WTC11 (cell line): ENCODE measurements around the gene MYCBP2.

Experiments
- CREB1 ChIP-seq: sonication (generic); formaldehyde crosslinking; IDR thresholded peaks from 2 replicates; pipeline ENCODE4 v1.8.0; 2023; ENCODE audit warnings: mild to moderate bottlenecking, missing genetic modification reagents
- CTCF ChIP-seq: fragments of 200-600 bp; IDR thresholded peaks from 2 replicates; pipeline ENCODE4 v1.8.0; 2022; ENCODE audit warnings: antibody characterized with exemption
- E2F1 ChIP-seq: sonication (generic); formaldehyde crosslinking; IDR thresholded peaks from 2 replicates; pipeline ENCODE4 v1.8.0; 2022; ENCODE audit warnings: mild to moderate bottlenecking, missing genetic modification reagents
- JUN ChIP-seq: sonication (generic); formaldehyde crosslinking; IDR thresholded peaks from 2 replicates; pipeline ENCODE4 v1.8.0; 2023; ENCODE audit warnings: mild to moderate bottlenecking, missing genetic modification reagents
- KAT7 ChIP-seq: sonication (generic); formaldehyde crosslinking; IDR thresholded peaks from 2 replicates; pipeline ENCODE4 v1.8.1; 2023; ENCODE audit warnings: missing genetic modification reagents, mild to moderate bottlenecking, borderline replicate concordance
- MAX ChIP-seq: sonication (generic); formaldehyde crosslinking; IDR thresholded peaks from 2 replicates; pipeline ENCODE4 v1.8.0; 2022; ENCODE audit warnings: mild to moderate bottlenecking, missing genetic modification reagents
- MYBL2 ChIP-seq: sonication (generic); formaldehyde crosslinking; IDR thresholded peaks from 2 replicates; pipeline ENCODE4 v1.8.1; 2023; ENCODE audit warnings: mild to moderate bottlenecking, moderate library complexity, missing genetic modification reagents
- NR1H2 ChIP-seq: sonication (generic); formaldehyde crosslinking; IDR thresholded peaks from 2 replicates; pipeline ENCODE4 v1.9.0; 2021; ENCODE audit warnings: mild to moderate bottlenecking, moderate library complexity, missing genetic modification reagents
- PREB ChIP-seq: sonication (generic); formaldehyde crosslinking; IDR thresholded peaks from 2 replicates; pipeline ENCODE4 v1.8.1; 2022; ENCODE audit warnings: mild to moderate bottlenecking, missing genetic modification reagents, moderate library complexity, borderline replicate concordance
- SP1 ChIP-seq: sonication (generic); formaldehyde crosslinking; conservative IDR thresholded peaks from 2 replicates; pipeline ENCODE4 v1.8.1; 2022; ENCODE audit warnings: missing genetic modification reagents
- STAT6 ChIP-seq: sonication (generic); formaldehyde crosslinking; conservative IDR thresholded peaks from 2 replicates; pipeline ENCODE4 v1.8.1; 2023; ENCODE audit warnings: mild to moderate bottlenecking, low read depth, missing genetic modification reagents, moderate library complexity
- ZNF121 ChIP-seq: sonication (generic); formaldehyde crosslinking; IDR thresholded peaks from 2 replicates; pipeline ENCODE4 v1.8.0; 2023; ENCODE audit warnings: missing genetic modification reagents
- ZNF512 ChIP-seq: sonication (generic); formaldehyde crosslinking; IDR thresholded peaks from 2 replicates; pipeline ENCODE4 v1.8.1; 2022; ENCODE audit warnings: missing genetic modification reagents, borderline replicate concordance

GRCh38 chr13:77230560-77230959 lies 96.3 kb downstream of the MYCBP2 start:
- TF ChIP-seq CTCF (no peak), ZNF121 (CRISPR knock-in tag) (no peak), SP1 (CRISPR knock-in tag) (no peak), STAT6 (no peak), NR1H2 (no peak), MAX (CRISPR knock-in tag) (no peak), KAT7 (CRISPR knock-in tag) (no peak), CREB1 (CRISPR knock-in tag) (no peak), E2F1 (no peak), JUN (CRISPR knock-in tag) (no peak), ZNF512 (no peak), PREB (CRISPR knock-in tag) (no peak), MYBL2 (CRISPR knock-in tag) (no peak)
